GM20000 (cell line): ENCODE results near the gene PAFAH1B2.

ENCODE experiments used
- DNase-seq: peaks from one replicate; pipeline ENCODE4 v3.0.0; 2012; ENCODE audit warnings: low spot score
- CTCF ChIP-seq: IDR thresholded peaks from 2 replicates; pipeline ENCODE4 v1.5.1; 2012; ENCODE audit warnings: mild to moderate bottlenecking, control low read depth; ENCODE audit errors: extremely low read depth, missing control alignments

PAFAH1B2 gene

GRCh38 chr11:117171007-117171403 lies 26.9 kb downstream of the PAFAH1B2 start:
- no peak for TF ChIP-seq CTCF
- DNase-seq = no peak

GRCh38 chr11:117171404-117172061 lies 27.4 kb downstream of the PAFAH1B2 start:
- no peak for TF ChIP-seq CTCF
- DNase-seq = no peak

GRCh38 chr11:117172724-117173421 lies 28.8 kb downstream of the PAFAH1B2 start:
- no peak for TF ChIP-seq CTCF
- no peak for DNase-seq

- DNase-seq = no peak
- no peak for TF ChIP-seq CTCF
These were observed 31.0 kb downstream of the PAFAH1B2 start for GRCh38 chr11:117175104-117175503.

GRCh38 chr11:117175781-117176180 lies 31.7 kb downstream of the PAFAH1B2 start:
- DNase-seq = no peak
- no peak for TF ChIP-seq CTCF

- TF ChIP-seq CTCF = no peak
- no peak for DNase-seq
These were observed 32.1 kb downstream of the PAFAH1B2 start for GRCh38 chr11:117176186-117176585.

- TF ChIP-seq CTCF = no peak
- DNase-seq = no peak
These were observed 33.6 kb downstream of the PAFAH1B2 start for GRCh38 chr11:117177534-117178209.
